Activated T-cell treated with anti-CD3 and anti-CD28 coated beads for 24 hours (primary cell): Measurements from ENCODE around the gene ZNF292.
A peak's percentile ranks its signal among the peaks of the same experiment; 100 is the strongest.
"Not testable (repeated sequence)": the region's sequence is repeated elsewhere in the genome, so short reads cannot be mapped to it uniquely, and the experiment has no call there.

ENCODE experiments used
- DNase-seq: peaks from one replicate; pipeline ENCODE4 v3.0.0-alpha.2; 2020; ENCODE audit warnings: low read depth

The ZNF292 gene

GRCh38 chr6:87164004-87164403 lies 8.6 kb downstream of the ZNF292 start:
- no peak for DNase-seq

- no peak for DNase-seq
Observed at GRCh38 chr6:87164506-87164905, 9.1 kb downstream of the ZNF292 start.

GRCh38 chr6:87165185-87165584 lies 9.8 kb downstream of the ZNF292 start:
- DNase-seq, result no peak

- DNase-seq, result no peak
Observed at GRCh38 chr6:87171938-87172633, 16.7 kb downstream of the ZNF292 start.

- no peak for DNase-seq
Observed at GRCh38 chr6:87174078-87174579, 18.8 kb downstream of the ZNF292 start.

- no peak for DNase-seq
Observed at GRCh38 chr6:87176493-87176892, 21.1 kb downstream of the ZNF292 start.

- DNase-seq, result no peak
Observed at GRCh38 chr6:87180105-87180728, 24.9 kb downstream of the ZNF292 start.

GRCh38 chr6:87181903-87182302 lies 26.5 kb downstream of the ZNF292 start:
- no peak for DNase-seq

- DNase-seq, result no peak
Observed at GRCh38 chr6:87182321-87182720, 27.0 kb downstream of the ZNF292 start.

GRCh38 chr6:87182940-87183339 lies 27.6 kb downstream of the ZNF292 start:
- DNase-seq, result no peak

- no peak for DNase-seq
Observed at GRCh38 chr6:87183687-87184086, 28.3 kb downstream of the ZNF292 start.

GRCh38 chr6:87184762-87185250 lies 29.4 kb downstream of the ZNF292 start:
- DNase-seq, result no peak

GRCh38 chr6:87196275-87196842 lies 41.0 kb downstream of the ZNF292 start:
- no peak for DNase-seq

- peak; percentile 10 for DNase-seq
Observed at GRCh38 chr6:87197547-87197946, 42.2 kb downstream of the ZNF292 start.

GRCh38 chr6:87198022-87198810 lies 42.9 kb downstream of the ZNF292 start:
- DNase-seq, result not testable (repeated sequence)

GRCh38 chr6:87199787-87200186 lies 44.4 kb downstream of the ZNF292 start:
- no peak for DNase-seq

GRCh38 chr6:87200469-87201175 lies 45.3 kb downstream of the ZNF292 start:
- DNase-seq, result no peak

GRCh38 chr6:87203448-87204023 lies 48.2 kb downstream of the ZNF292 start:
- DNase-seq, result no peak

GRCh38 chr6:87209812-87210211 lies 54.4 kb downstream of the ZNF292 start:
- no peak for DNase-seq

- DNase-seq, result peak; percentile 20
Observed at GRCh38 chr6:87210979-87211378, 55.6 kb downstream of the ZNF292 start.

- no peak for DNase-seq
Observed at GRCh38 chr6:87212596-87212995, 57.2 kb downstream of the ZNF292 start.
